Stomach (tissue), 9 donors: Measurements from ENCODE around the gene DHX58. TPM values are rescaled to one million over a fixed set of nuclear protein-coding genes. Genes with fewer than 3 reads are reported as not detected.

Experiments used
- DNase-seq, 2 donors: peaks; one replicate each; pipeline versions ENCODE4 v3.0.0 to v3.0.0-alpha.2; 2013 to 2019
- H3K27ac ChIP-seq, 5 donors: fragments of 200-600 bp in 4 of 5; sonication (generic) in 4 of 5; one replicate each; pipeline ENCODE4 v1.5.1; 2013 to 2019; ENCODE audit warnings: mild to moderate bottlenecking in 1 of 5, moderate library complexity in 1 of 5
- H3K27me3 ChIP-seq, 3 donors: fragments of 200-600 bp; sonication (generic); one replicate each; pipeline ENCODE4 v1.5.1; 2017 to 2019; ENCODE audit warnings: mixed run types in 1 of 3
- H3K36me3 ChIP-seq, 4 donors: fragments of 200-600 bp; sonication (generic); 1 replicate in 3 of 4; 2 replicates in 1 of 4; pipeline ENCODE4 v1.5.1; 2016 to 2019
- H3K4me1 ChIP-seq, 4 donors: fragments of 200-600 bp; sonication (generic); one replicate each; pipeline ENCODE4 v1.5.1; 2016 to 2019
- H3K4me3 ChIP-seq, 4 donors: fragments of 200-600 bp; sonication (generic) in 3 of 4; one replicate each; pipeline ENCODE4 v1.5.1; 2016 to 2019; ENCODE audit warnings: mild to moderate bottlenecking in 1 of 4
- H3K9me3 ChIP-seq, 4 donors: fragments of 200-600 bp; sonication (generic); one replicate each; pipeline ENCODE4 v1.5.1; 2016 to 2019
- EP300 ChIP-seq: sonication (generic); formaldehyde crosslinking; IDR thresholded peaks from one replicate; pipeline ENCODE4 v1.6.1; 2017; ENCODE audit warnings: antibody characterized with exemption
- POLR2A ChIP-seq, 4 donors: fragments of 450-650 bp; IDR thresholded peaks; one replicate each; pipeline ENCODE4 v1.6.1; 2016; ENCODE audit warnings: antibody characterized with exemption in 4 of 4, control low read depth in 2 of 4, mild to moderate bottlenecking in 1 of 4, moderate library complexity in 1 of 4
- POLR2AphosphoS5 ChIP-seq, 3 donors: sonication (generic); formaldehyde crosslinking; IDR thresholded peaks; one replicate each; pipeline ENCODE4 v1.6.1; 2016; ENCODE audit warnings: antibody characterized with exemption in 3 of 3
- WGBS, 5 donors: extraction: QIAGEN DNeasy Blood & Tissue Kit in 3 of 5; methylation state at CpG; one replicate each; pipeline versions ENCODE4 v1.1.5 to v1.1.7; 2013 to 2018; 5-methylcytosine and 5-hydroxymethylcytosine counted together
- intact Hi-C: fragments of 100-400 bp; cut with DNase I; formaldehyde crosslinking; loops from one replicate; pipeline ENCODE4 v1.15.1; 2023; ENCODE audit warnings: low total_unique reads
- polyA plus RNA-seq, 3 donors: library from polyadenylated mRNA; stranded (reverse); fragments of 200-250 nt; gene quantifications; one replicate each; pipeline ENCODE4 v1.2.3, GENCODE V29; 2013
- total RNA-seq, 5 donors: library from RNA; depleted of rRNA; stranded (reverse); fragments of >200 nt; gene quantifications; one replicate each; pipeline versions ENCODE4 v1.1.0 to v1.2.3, GENCODE V29; 2014 to 2016
- TF ChIP-seq, protein P1 (sequence below), 7 experiments: fragments of 450-650 bp in 4 of 7; fragments of 200-600 bp in 3 of 7; sonication (generic) in 3 of 7; IDR thresholded peaks; one replicate each; pipeline ENCODE4 v1.5.1; 2016 to 2019; ENCODE audit warnings: antibody characterized with exemption in 7 of 7, control low read depth in 2 of 7, mild to moderate bottlenecking in 1 of 7
- donor health status: healthy with polysubstance abuse.
- donor health status: Bipolar disorder and iron deficiency.
- donor health status: healthy.

DHX58 gene
- total and polyA plus RNA-seq, 8 donors, result 3.2 to 23.4 (median 12.9) TPM

GRCh38 chr17:42126836-42127235, 14.3 kb upstream of the DHX58 start:
- Histone ChIP-seq H3K4me1 (peaks cover 25 to 49% (median 37%) of the 10 kb centered on the region in 4 donors), H3K4me3 (no peak overlapping the region), H3K9me3 (no peaks in the 10 kb centered on the region), H3K36me3 (peaks cover 48 to 70% (median 62%) of the 10 kb centered on the region in 4 donors), H3K27me3 (no peaks in the 10 kb centered on the region), H3K27ac (no peak overlapping the region)
- intact Hi-C loops, result no loop called here
- TF ChIP-seq, protein P1, sequence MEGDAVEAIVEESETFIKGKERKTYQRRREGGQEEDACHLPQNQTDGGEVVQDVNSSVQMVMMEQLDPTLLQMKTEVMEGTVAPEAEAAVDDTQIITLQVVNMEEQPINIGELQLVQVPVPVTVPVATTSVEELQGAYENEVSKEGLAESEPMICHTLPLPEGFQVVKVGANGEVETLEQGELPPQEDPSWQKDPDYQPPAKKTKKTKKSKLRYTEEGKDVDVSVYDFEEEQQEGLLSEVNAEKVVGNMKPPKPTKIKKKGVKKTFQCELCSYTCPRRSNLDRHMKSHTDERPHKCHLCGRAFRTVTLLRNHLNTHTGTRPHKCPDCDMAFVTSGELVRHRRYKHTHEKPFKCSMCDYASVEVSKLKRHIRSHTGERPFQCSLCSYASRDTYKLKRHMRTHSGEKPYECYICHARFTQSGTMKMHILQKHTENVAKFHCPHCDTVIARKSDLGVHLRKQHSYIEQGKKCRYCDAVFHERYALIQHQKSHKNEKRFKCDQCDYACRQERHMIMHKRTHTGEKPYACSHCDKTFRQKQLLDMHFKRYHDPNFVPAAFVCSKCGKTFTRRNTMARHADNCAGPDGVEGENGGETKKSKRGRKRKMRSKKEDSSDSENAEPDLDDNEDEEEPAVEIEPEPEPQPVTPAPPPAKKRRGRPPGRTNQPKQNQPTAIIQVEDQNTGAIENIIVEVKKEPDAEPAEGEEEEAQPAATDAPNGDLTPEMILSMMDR (IDR thresholded peaks at IDR 0.05), result no peak
- no peak for TF ChIP-seq POLR2A (IDR thresholded peaks at IDR 0.05)
- no peak for TF ChIP-seq EP300
- no peak for TF ChIP-seq POLR2AphosphoS5 (IDR thresholded peaks at IDR 0.05)
- peak in 1 of 2 donors; percentile 50 for DNase-seq
- WGBS, 5 donors, result 39 to 62% (median 39%) methylated on average over 3 of the region's 3 CpGs

GRCh38 chr17:42125565-42125964, 13.1 kb upstream of the DHX58 start:
- intact Hi-C loops, result no loop called here
- Histone ChIP-seq H3K27ac (no peak overlapping the region), H3K4me3 (no peak overlapping the region), H3K27me3 (no peaks in the 10 kb centered on the region), H3K36me3 (peaks cover 48 to 68% (median 61%) of the 10 kb centered on the region in 4 donors), H3K4me1 (peaks cover 29 to 49% (median 39%) of the 10 kb centered on the region in 4 donors), H3K9me3 (no peaks in the 10 kb centered on the region)
- no peak for TF ChIP-seq POLR2AphosphoS5 (IDR thresholded peaks at IDR 0.05)
- no peak for TF ChIP-seq POLR2A (IDR thresholded peaks at IDR 0.05)
- TF ChIP-seq EP300, result no peak
- TF ChIP-seq, protein P1 (IDR thresholded peaks at IDR 0.05), result no peak
- DNase-seq, result no peak
- 82 to 92% (median 84%) methylated on average over 12 of the region's 12 CpGs for WGBS, 5 donors

DNA sequence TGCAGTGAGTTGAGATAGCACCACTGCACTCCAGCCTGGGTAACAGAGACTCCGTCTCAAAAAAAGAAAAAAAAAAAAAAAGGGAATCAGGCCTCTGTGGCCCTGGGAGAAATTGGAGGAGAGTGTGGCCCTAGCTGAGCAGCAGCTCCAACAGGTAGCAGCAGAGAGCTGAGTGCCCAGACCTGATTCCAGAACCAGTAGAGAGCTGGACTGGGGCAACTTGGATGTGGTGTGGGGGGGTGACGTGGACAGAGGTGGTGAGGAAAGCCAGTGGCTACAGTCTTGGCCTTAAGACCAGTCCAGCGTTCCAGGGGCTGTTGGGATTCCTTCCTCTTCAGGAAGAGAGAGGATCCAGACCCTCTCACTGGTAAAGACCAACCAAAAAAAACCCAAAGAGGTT, 11.7 kb upstream of the DHX58 start:
- WGBS, 5 donors, result 76 to 91% (median 88%) methylated on average over 3 of the region's 3 CpGs
- H3K9me3 ChIP-seq, result no peaks in the 10 kb centered on the region
- no peak overlapping the region for H3K4me3 ChIP-seq
- H3K27ac ChIP-seq, result no peak overlapping the region
- TF ChIP-seq POLR2A (IDR thresholded peaks at IDR 0.05), result no peak
- TF ChIP-seq EP300, result no peak
- TF ChIP-seq, protein P1 (IDR thresholded peaks at IDR 0.05), result no peak
- TF ChIP-seq POLR2AphosphoS5 (IDR thresholded peaks at IDR 0.05), result no peak
- H3K27me3 ChIP-seq, result no peaks in the 10 kb centered on the region
- H3K36me3 ChIP-seq, result peaks cover 36 to 55% (median 51%) of the 10 kb centered on the region in 4 donors
- no peak for DNase-seq
- intact Hi-C loops, result no loop called here
- H3K4me1 ChIP-seq, result peaks cover 22 to 48% (median 37%) of the 10 kb centered on the region in 4 donors

- no peaks in the 10 kb centered on the region for H3K9me3 ChIP-seq
- peak within 1 kb of the TSS; percentile 48 to 86 (median 58) for H3K27ac ChIP-seq
- DNase-seq, result peak; percentile 85 to 91
- peak in 1 of 3 donors; percentile 11 for TF ChIP-seq POLR2AphosphoS5 (IDR thresholded peaks at IDR 0.05)
- no peak for TF ChIP-seq EP300
- H3K4me1 ChIP-seq, result peaks cover 21 to 48% (median 37%) of the 10 kb centered on the region in 4 donors
- intact Hi-C loops, result no loop called here
- 33 to 67% (median 43%) methylated on average over 41 to 61 of the region's 61 CpGs for WGBS, 5 donors
- peak within 1 kb of the TSS in 3 of 4 donors; percentile 13 to 29 (median 18) for H3K4me3 ChIP-seq
- peaks cover 20 to 50% (median 47%) of the 10 kb centered on the region in 4 donors for H3K36me3 ChIP-seq
- no peaks in the 10 kb centered on the region for H3K27me3 ChIP-seq
Observed at GRCh38 chr17:42122371-42123303, 10.1 kb upstream of the DHX58 start, which contains the start of gene HSPB9. HSPB9 (plus strand) TSS chr17:42122804; CDS start chr17:42122851, 47 bp downstream.
